ENCODE data around the gene AASS. TPM values are rescaled to one million over a fixed set of nuclear protein-coding genes. Genes with fewer than 3 reads are reported as not detected.

Gene AASS
- total RNA-seq, 1 donor from 2014 or later = 34.4 TPM

- Histone ChIP-seq H3K9me3 (no peaks in the 10 kb centered on the region), H3K27ac (no peak overlapping the region), H3K4me1 (peaks cover 7% of the 10 kb centered on the region), H3K4me3 (no peak overlapping the region), H3K36me3 (no peaks in the 10 kb centered on the region), H3K27me3 (no peaks in the 10 kb centered on the region)
- DNase-seq (ENCODE audit: extremely low spot score in 2 of 2) = no peak
- TF ChIP-seq CTCF (IDR thresholded peaks at IDR 0.05) = no peak
- no peak for TF ChIP-seq POLR2A (IDR thresholded peaks at IDR 0.05)
- no peak for TF ChIP-seq POLR2AphosphoS5 (IDR thresholded peaks at IDR 0.05; ENCODE audit: insufficient read depth in 1 of 2, low read depth in 1 of 2)
- intact Hi-C loops (cut with DNase I) = no loop called here
Observed at GRCh38 chr7:122148081-122148480, 4.0 kb upstream of the AASS start.

GRCh38 chr7:122145937-122146645 lies 2.0 kb upstream of the AASS start:
- intact Hi-C loops (cut with DNase I) = no loop called here
- Histone ChIP-seq H3K4me3 (no peak overlapping the region), H3K9me3 (no peaks in the 10 kb centered on the region), H3K4me1 (peaks cover 20% of the 10 kb centered on the region), H3K36me3 (no peaks in the 10 kb centered on the region), H3K27me3 (no peaks in the 10 kb centered on the region), H3K27ac (no peak overlapping the region)
- no peak for DNase-seq (ENCODE audit: extremely low spot score in 2 of 2)
- TF ChIP-seq POLR2AphosphoS5 (IDR thresholded peaks at IDR 0.05; ENCODE audit: insufficient read depth in 1 of 2, low read depth in 1 of 2) (no peak), POLR2A (IDR thresholded peaks at IDR 0.05) (no peak), CTCF (IDR thresholded peaks at IDR 0.05) (no peak)

- Histone ChIP-seq H3K4me1 (peaks cover 24% of the 10 kb centered on the region), H3K27me3 (no peaks in the 10 kb centered on the region), H3K4me3 (peak overlapping the region; percentile 80 to 86), H3K9me3 (no peaks in the 10 kb centered on the region), H3K36me3 (no peaks in the 10 kb centered on the region), H3K27ac (peak overlapping the region; percentile 93)
- intact Hi-C loops (cut with DNase I) = no loop called here
- TF ChIP-seq POLR2A (IDR thresholded peaks at IDR 0.05) (no peak), POLR2AphosphoS5 (IDR thresholded peaks at IDR 0.05; ENCODE audit: insufficient read depth in 1 of 2, low read depth in 1 of 2) (no peak)
- no peak for DNase-seq (ENCODE audit: extremely low spot score in 2 of 2)
Observed at GRCh38 chr7:122143376-122143750, 686 bp downstream of the AASS start.

GRCh38 chr7:122140918-122141317 lies 3.1 kb downstream of the AASS start:
- DNase-seq (ENCODE audit: extremely low spot score in 2 of 2) = no peak
- TF ChIP-seq CTCF (IDR thresholded peaks at IDR 0.05) (no peak), POLR2AphosphoS5 (IDR thresholded peaks at IDR 0.05; ENCODE audit: insufficient read depth in 1 of 2, low read depth in 1 of 2) (no peak), POLR2A (IDR thresholded peaks at IDR 0.05) (no peak)
- no peaks in the 10 kb centered on the region for H3K27me3 ChIP-seq
- no peaks in the 10 kb centered on the region for H3K9me3 ChIP-seq
- no peak overlapping the region for H3K4me3 ChIP-seq
- H3K4me1 ChIP-seq = peaks cover 47% of the 10 kb centered on the region
- intact Hi-C loops (cut with DNase I) = no loop called here
- H3K27ac ChIP-seq = no peak overlapping the region
- H3K36me3 ChIP-seq = no peaks in the 10 kb centered on the region

GRCh38 chr7:122137251-122138077 lies 6.6 kb downstream of the AASS start:
- no peaks in the 10 kb centered on the region for H3K27me3 ChIP-seq
- no peaks in the 10 kb centered on the region for H3K36me3 ChIP-seq
- peaks cover 39% of the 10 kb centered on the region for H3K4me1 ChIP-seq
- no peaks in the 10 kb centered on the region for H3K9me3 ChIP-seq
- no peak for DNase-seq (ENCODE audit: extremely low spot score in 2 of 2)
- H3K27ac ChIP-seq = peak overlapping the region; percentile 22
- peak overlapping the region; percentile 29 to 45 for H3K4me3 ChIP-seq
- TF ChIP-seq CTCF (IDR thresholded peaks at IDR 0.05) = no peak
- TF ChIP-seq POLR2A (IDR thresholded peaks at IDR 0.05) = no peak
- TF ChIP-seq POLR2AphosphoS5 (IDR thresholded peaks at IDR 0.05; ENCODE audit: insufficient read depth in 1 of 2, low read depth in 1 of 2) = no peak
- intact Hi-C loops (cut with DNase I) = no loop called here

All from vagina (tissue), 2 donors.